Activated CD8-positive, alpha-beta T cell treated with anti-CD3 and anti-CD28 coated beads, Interleukin-2, amount 10 ng/mL, durations not matched to agents 7 days and 5 days (primary cell): ENCODE data around the gene SERPINA5. TPM values are rescaled to one million over a fixed set of nuclear protein-coding genes. Genes with fewer than 3 reads are reported as not detected.

Experiments
- ATAC-seq: fragments of 150-1000 bp; cut with Tn5 transposase; one replicate; pipeline ENCODE4 v1.10.0; 2021; ENCODE audit warnings: moderate library complexity
- CTCF ChIA-PET: fragments of 350-600 bp; sonication (Branson Sonifier 250); formaldehyde crosslinking; loops from one replicate; lab custom pipeline; 2021; ENCODE audit warnings: antibody characterized with exemption; lab: Charles Lee
- POLR2A ChIA-PET: fragments of 350-600 bp; sonication (Branson Sonifier 250); formaldehyde crosslinking; loops from one replicate; lab custom pipeline; 2021; ENCODE audit warnings: antibody characterized with exemption; lab: Charles Lee
- DNase-seq: peaks from one replicate; pipeline ENCODE4 v3.0.0-alpha.2; 2020
- H3K27ac Mint-ChIP-seq: one replicate; pipeline ENCODE4 v1.8.0; 2021; ENCODE audit warnings: mild to moderate bottlenecking, mixed read lengths
- H3K27me3 Mint-ChIP-seq: one replicate; pipeline ENCODE4 v1.8.0; 2021; ENCODE audit warnings: low read depth, mixed read lengths
- H3K36me3 Mint-ChIP-seq: one replicate; pipeline ENCODE4 v1.8.0; 2021; ENCODE audit warnings: low read depth, mixed read lengths
- H3K4me1 Mint-ChIP-seq: one replicate; pipeline ENCODE4 v1.8.0; 2021; ENCODE audit warnings: low read depth, mixed read lengths
- H3K4me3 Mint-ChIP-seq: one replicate; pipeline ENCODE4 v1.8.0; 2021; ENCODE audit warnings: mild to moderate bottlenecking, mixed read lengths
- H3K9me3 Mint-ChIP-seq: one replicate; pipeline ENCODE4 v1.8.0; 2022; ENCODE audit warnings: mixed read lengths; ENCODE audit not compliant: insufficient read depth
- total RNA-seq, 2 experiments: library from RNA; stranded (reverse); gene quantifications; one replicate each; pipeline ENCODE4 v1.2.3, GENCODE V29; 2021

The SERPINA5 gene
- total RNA-seq, 2 experiments from 2014 or later: not detected

DNA sequence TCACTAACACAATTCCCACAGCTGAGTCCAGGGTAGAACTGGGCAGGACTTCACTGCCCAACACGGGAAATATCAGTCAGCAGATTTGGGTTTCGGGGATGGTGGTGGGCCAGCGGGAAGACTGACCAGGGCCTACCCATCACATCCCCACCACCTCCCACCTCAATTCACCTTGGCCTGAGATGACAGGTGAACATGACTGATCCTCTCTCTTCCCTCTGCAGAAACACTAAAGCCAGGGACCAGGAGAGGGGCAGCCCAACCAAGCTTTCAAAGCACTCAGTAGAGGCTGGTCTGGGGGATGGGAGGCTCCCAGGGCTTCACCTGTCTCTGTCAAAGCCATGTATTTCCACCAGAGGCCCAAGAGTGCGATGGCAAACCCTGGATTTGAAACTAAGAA, 2.3 kb downstream of the SERPINA5 start:
- Mint-ChIP-seq H3K9me3 (no peaks in the 10 kb centered on the region), H3K27me3 (peaks cover 2% of the 10 kb centered on the region), H3K4me3 (no peak overlapping the region), H3K36me3 (no peaks in the 10 kb centered on the region), H3K27ac (no peak overlapping the region), H3K4me1 (no peaks in the 10 kb centered on the region)
- no peak for ATAC-seq
- DNase-seq: no peak
- ChIA-PET POLR2A (no interaction called here), CTCF (no interaction called here)

DNA sequence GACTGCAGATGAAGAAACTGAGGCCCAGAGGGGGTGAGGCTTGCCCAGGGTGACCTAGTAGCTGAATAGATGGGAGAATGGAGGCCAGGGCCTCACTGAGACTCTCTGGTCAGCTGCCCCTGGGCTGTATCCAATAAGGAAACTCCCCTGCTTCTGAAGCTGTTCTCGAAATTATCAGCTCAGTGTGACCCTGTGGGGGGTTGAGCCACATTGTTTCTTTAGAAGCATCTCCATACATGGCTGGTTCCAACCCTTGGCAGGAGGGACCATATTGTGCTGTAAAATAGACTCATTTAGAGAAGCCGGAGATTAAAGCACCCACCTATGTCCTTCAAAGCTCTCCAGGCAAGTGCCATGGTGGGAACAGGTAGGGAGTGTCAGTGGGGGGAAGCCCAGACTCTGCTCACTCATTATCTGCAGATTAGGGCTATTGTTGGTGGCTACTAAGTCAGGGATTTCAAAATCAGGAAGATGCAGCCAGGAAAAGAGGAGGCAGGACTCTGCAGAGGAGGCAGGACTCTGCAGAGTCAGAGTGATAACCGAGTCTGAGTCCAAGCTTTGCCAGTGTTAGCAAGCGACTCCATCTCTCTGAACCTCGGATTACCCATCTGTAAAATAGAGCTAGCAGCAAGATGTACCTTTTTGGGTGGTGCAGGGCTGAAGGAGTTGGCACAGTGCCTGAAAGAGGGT, 3.5 kb downstream of the SERPINA5 start:
- ATAC-seq: no peak
- Mint-ChIP-seq H3K27ac (no peak overlapping the region), H3K9me3 (no peaks in the 10 kb centered on the region), H3K36me3 (no peaks in the 10 kb centered on the region), H3K4me1 (no peaks in the 10 kb centered on the region), H3K4me3 (no peak overlapping the region), H3K27me3 (peaks cover 2% of the 10 kb centered on the region)
- DNase-seq: no peak
- ChIA-PET CTCF (no interaction called here), POLR2A (no interaction called here)

DNA sequence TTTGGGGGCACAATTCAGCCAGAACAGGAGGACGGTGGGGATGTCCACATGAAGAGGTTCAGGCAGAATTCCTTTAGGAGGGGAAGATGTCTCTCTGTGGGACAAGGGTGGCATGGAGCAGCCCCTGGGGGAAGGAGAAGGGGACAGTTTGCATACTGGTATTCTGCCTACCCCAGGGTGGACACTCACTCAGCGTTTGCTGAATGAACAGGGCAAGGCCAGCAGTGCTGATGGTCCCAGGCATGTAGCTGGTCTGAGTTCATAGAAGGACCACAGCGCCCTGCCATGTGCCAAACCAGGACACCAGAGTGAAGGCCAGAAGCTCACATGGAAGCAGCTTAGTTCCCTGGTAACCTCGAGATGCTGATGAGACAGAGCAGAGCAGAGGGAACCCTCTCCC, 5.4 kb downstream of the SERPINA5 start:
- Mint-ChIP-seq H3K36me3 (no peaks in the 10 kb centered on the region), H3K4me3 (no peak overlapping the region), H3K27ac (no peak overlapping the region), H3K4me1 (no peaks in the 10 kb centered on the region), H3K27me3 (peaks cover 2% of the 10 kb centered on the region), H3K9me3 (no peaks in the 10 kb centered on the region)
- POLR2A ChIA-PET: no interaction called here
- no peak for ATAC-seq
- CTCF ChIA-PET: no interaction called here
- no peak for DNase-seq

DNA sequence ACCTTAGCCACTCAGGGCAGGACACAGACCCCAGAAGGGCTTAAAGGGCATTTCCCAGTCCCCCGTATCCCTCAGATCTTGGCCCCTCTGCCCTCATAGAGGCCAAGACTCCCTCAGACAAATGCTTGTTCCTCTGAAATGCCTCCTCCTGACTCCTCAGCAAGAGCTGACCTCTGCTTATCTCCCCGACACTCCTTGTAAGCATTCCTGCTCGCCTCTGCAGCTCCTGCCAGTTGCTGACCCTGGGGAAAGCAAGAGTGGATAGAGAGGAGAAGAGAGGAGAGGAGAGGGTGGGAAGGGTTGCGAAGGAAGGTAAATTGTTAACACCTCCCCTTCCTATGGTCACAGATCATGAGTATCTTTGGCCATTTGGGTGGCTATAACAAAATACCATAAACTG, 7.1 kb downstream of the SERPINA5 start:
- POLR2A ChIA-PET: no interaction called here
- DNase-seq: no peak
- H3K9me3 Mint-ChIP-seq: no peaks in the 10 kb centered on the region
- CTCF ChIA-PET: no interaction called here
- H3K27ac Mint-ChIP-seq: no peak overlapping the region
- H3K4me1 Mint-ChIP-seq: no peaks in the 10 kb centered on the region
- H3K4me3 Mint-ChIP-seq: no peak overlapping the region
- no peaks in the 10 kb centered on the region for H3K27me3 Mint-ChIP-seq
- no peak for ATAC-seq
- no peaks in the 10 kb centered on the region for H3K36me3 Mint-ChIP-seq

DNA sequence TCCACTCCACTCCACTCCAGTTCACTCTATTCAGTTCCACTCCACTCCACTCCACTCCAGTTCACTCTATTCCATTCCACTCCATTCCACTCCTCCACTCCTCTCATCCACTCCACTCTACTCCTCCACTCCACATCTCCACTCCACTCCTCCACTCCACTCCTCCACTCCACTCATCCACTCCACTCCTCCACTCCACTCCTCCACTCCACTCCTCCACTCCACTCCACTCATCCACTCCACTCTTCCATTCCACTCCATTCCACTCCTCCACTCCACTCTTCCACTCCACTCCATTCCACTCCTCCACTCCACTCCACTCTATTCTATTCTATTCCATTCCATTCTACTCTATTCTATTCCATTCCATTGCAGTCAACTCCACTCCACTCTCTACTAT, 9.8 kb downstream of the SERPINA5 start:
- ChIA-PET POLR2A (no interaction called here), CTCF (no interaction called here)
- no peaks in the 10 kb centered on the region for H3K27me3 Mint-ChIP-seq
- no peak for ATAC-seq
- H3K4me3 Mint-ChIP-seq: no peak overlapping the region
- H3K4me1 Mint-ChIP-seq: no peaks in the 10 kb centered on the region
- no peaks in the 10 kb centered on the region for H3K36me3 Mint-ChIP-seq
- DNase-seq: no peak
- no peak overlapping the region for H3K27ac Mint-ChIP-seq
- H3K9me3 Mint-ChIP-seq: no peaks in the 10 kb centered on the region

DNA sequence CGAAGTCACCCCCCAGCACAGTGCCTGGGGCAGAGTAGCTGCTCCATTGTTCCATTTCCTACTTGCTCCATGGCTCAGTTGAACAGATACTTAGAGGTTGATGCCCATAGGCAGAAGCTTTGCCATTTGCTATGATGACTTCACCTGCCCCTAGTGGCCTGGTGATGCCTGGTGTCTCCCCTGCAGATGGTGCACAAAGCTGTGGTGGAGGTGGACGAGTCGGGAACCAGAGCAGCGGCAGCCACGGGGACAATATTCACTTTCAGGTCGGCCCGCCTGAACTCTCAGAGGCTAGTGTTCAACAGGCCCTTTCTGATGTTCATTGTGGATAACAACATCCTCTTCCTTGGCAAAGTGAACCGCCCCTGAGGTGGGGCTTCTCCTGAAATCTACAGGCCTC, 10.6 kb downstream of the SERPINA5 start:
- ChIA-PET CTCF (no interaction called here), POLR2A (no interaction called here)
- no peak for ATAC-seq
- Mint-ChIP-seq H3K4me3 (no peak overlapping the region), H3K27ac (no peak overlapping the region), H3K36me3 (no peaks in the 10 kb centered on the region), H3K4me1 (no peaks in the 10 kb centered on the region), H3K9me3 (no peaks in the 10 kb centered on the region), H3K27me3 (no peaks in the 10 kb centered on the region)
- no peak for DNase-seq

DNA sequence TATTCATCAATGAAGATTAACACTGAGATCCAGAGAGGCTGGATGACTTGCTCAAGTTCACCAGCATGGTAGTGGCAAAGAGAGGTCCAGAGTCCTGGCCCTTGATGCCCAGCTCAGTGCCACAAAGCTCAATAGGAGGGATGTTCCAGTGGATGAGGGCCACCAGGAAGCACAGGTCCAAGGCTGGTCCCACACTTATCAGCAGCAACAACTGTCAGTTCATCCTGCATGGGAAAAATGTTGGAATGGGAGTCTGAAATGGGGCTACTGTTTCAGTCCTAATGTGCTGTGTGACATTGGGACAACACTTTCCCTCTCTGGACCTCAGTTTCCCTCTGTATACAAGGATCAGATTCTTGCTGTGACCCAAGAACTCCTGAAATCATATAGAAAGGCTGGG, 11.2 kb downstream of the SERPINA5 start:
- ChIA-PET CTCF (no interaction called here), POLR2A (no interaction called here)

DNA sequence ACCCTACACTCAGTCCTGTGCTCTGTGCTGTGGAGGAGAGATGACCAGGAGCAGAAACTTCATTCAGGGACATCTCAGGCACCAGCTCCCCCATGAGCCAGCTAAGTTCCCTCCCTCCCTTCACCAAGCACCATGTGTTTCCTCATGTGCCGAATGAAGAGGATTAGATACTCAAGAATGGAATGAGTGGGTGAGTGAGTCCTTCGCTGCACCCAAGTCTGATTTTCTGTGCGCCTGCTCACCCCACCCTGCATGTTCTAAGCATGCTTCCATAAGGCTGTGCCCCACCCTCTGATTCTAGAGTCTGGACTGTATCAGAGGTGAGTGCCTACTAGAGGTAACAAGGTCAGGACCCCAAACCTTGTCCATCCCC, 12.1 kb downstream of the SERPINA5 start:
- no peak overlapping the region for H3K27ac Mint-ChIP-seq
- H3K9me3 Mint-ChIP-seq: no peaks in the 10 kb centered on the region
- no peaks in the 10 kb centered on the region for H3K27me3 Mint-ChIP-seq
- no peaks in the 10 kb centered on the region for H3K36me3 Mint-ChIP-seq
- ChIA-PET CTCF (no interaction called here), POLR2A (no interaction called here)
- no peaks in the 10 kb centered on the region for H3K4me1 Mint-ChIP-seq
- no peak for ATAC-seq
- H3K4me3 Mint-ChIP-seq: no peak overlapping the region
- no peak for DNase-seq

More for the DNA sequence above, 11.2 kb downstream of the SERPINA5 start:
- H3K27me3 Mint-ChIP-seq: no peaks in the 10 kb centered on the region
- no peak overlapping the region for H3K27ac Mint-ChIP-seq
- H3K9me3 Mint-ChIP-seq: no peaks in the 10 kb centered on the region
- DNase-seq: no peak
- no peaks in the 10 kb centered on the region for H3K4me1 Mint-ChIP-seq
- no peak overlapping the region for H3K4me3 Mint-ChIP-seq
- no peak for ATAC-seq
- no peaks in the 10 kb centered on the region for H3K36me3 Mint-ChIP-seq

DNA sequence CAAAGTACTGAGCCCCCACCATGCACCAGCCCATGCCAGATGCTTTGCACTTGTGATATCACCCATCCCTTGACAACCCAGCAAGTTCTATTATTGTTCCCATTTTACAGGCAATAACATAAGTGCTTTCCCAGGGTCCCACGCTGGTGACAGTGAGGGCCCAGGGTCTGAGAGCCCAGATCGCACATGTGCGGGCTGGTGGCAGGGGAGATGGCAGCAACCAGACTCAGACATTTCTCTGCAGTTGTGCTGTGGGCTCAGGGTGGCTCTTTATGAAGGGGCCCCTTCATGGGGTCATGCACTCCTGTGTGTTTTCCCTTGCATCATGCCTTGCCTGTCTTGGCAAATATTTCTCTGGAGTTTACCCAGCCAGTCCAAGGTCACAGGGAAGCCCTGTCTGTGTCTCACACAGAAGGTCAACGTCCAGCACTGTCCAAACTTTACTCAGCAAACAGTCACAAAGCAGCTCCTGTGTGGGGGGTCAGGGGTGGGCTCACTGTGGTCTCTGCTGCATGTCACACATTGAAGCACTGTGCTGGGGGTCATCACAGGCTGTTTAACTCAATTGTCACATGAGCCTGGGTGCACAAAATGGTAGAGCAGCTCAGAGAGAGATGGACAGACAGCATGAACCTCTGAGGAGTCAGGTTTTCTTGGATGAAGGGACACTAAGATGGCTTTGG, 12.7 kb downstream of the SERPINA5 start:
- ChIA-PET CTCF (no interaction called here), POLR2A (no interaction called here)
- no peak overlapping the region for H3K27ac Mint-ChIP-seq
- H3K4me1 Mint-ChIP-seq: no peaks in the 10 kb centered on the region
- H3K4me3 Mint-ChIP-seq: no peak overlapping the region
- no peak for ATAC-seq
- no peaks in the 10 kb centered on the region for H3K9me3 Mint-ChIP-seq
- no peaks in the 10 kb centered on the region for H3K36me3 Mint-ChIP-seq
- no peaks in the 10 kb centered on the region for H3K27me3 Mint-ChIP-seq
- DNase-seq: no peak

DNA sequence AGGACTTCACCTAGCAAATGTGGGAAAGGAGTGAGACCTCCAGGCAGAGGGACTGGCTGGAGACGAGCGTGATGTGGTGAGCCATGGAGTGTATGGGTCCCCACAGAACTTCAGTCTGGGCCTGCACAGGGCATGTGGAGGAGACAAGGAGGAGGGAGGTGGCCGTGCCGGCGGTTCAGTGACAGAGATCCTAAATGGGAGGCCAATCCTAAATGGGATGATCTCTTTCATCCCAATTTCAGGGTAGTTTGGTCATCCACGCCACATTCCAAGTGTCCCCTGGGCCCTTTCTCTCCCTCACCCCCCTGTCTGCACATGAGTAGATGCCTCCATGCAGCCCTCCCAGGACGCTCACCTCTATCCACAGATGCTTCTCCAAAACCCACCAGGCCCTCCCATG, 13.2 kb downstream of the SERPINA5 start:
- DNase-seq: no peak
- Mint-ChIP-seq H3K27me3 (no peaks in the 10 kb centered on the region), H3K36me3 (no peaks in the 10 kb centered on the region), H3K4me3 (no peak overlapping the region), H3K27ac (no peak overlapping the region), H3K9me3 (no peaks in the 10 kb centered on the region), H3K4me1 (no peaks in the 10 kb centered on the region)
- no peak for ATAC-seq
- ChIA-PET POLR2A (no interaction called here), CTCF (no interaction called here)

DNA sequence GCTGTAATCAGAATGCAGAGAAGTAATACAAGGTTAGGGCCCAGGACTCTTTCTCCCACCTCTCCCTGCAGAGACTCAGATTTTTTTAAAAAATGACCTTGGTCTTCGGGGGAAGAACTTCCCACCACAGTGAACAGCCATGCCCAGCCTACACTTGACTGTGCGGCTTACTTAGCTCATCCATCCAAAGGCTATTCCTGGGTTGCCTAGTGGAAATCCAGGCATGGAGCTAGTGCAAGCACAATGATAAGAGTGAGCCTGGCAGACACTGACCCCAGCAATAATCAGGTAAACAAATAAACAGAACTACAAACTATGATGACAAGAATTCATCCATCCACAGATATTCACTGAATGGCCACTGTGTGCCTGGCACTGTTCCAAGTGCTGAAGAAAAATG, 14.7 kb downstream of the SERPINA5 start:
- ChIA-PET CTCF (no interaction called here), POLR2A (interaction anchor here (0.6 kb wide), 1 partner anchor 754 kb away, joined by 3 read pairs; no protein-coding TSS in a partner anchor)
- Mint-ChIP-seq H3K27ac (no peak overlapping the region), H3K27me3 (no peaks in the 10 kb centered on the region), H3K4me3 (no peak overlapping the region), H3K4me1 (no peaks in the 10 kb centered on the region), H3K9me3 (no peaks in the 10 kb centered on the region), H3K36me3 (no peaks in the 10 kb centered on the region)
- DNase-seq (no peak), ATAC-seq (no peak)

DNA sequence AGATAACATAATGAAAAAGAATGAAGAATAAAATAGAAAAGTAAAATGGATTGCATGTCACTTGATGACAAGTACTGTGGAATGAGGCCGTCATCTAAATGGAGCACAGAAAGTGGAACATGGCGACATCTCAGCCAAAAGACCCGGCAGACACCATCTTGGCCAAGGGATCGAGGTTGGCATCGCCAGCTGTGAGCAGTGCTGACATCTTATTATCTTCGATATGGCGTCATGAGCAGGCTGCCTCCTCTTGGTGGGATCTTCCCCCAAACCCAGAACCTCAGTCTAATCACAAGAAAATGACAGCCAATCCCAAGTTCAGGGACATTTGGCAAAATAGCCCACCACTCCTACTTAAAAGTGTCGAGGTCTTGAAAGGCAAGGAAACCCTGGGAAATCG, 15.1 kb downstream of the SERPINA5 start:
- no peak overlapping the region for H3K27ac Mint-ChIP-seq
- H3K9me3 Mint-ChIP-seq: no peaks in the 10 kb centered on the region
- ChIA-PET CTCF (no interaction called here), POLR2A (interaction anchor here (0.6 kb wide), 1 partner anchor 754 kb away, joined by 3 read pairs; no protein-coding TSS in a partner anchor)
- no peaks in the 10 kb centered on the region for H3K36me3 Mint-ChIP-seq
- no peaks in the 10 kb centered on the region for H3K27me3 Mint-ChIP-seq
- no peak for DNase-seq
- no peak for ATAC-seq
- no peak overlapping the region for H3K4me3 Mint-ChIP-seq
- H3K4me1 Mint-ChIP-seq: no peaks in the 10 kb centered on the region
